ENCODE measurements around the gene FOXC1. TPM values are rescaled to one million over a fixed set of nuclear protein-coding genes. Genes with fewer than 3 reads are reported as not detected.

Gene FOXC1
- total and polyA plus RNA-seq, 8 donors = 0.25 to 8.3 (median 2.8) TPM

DNA sequence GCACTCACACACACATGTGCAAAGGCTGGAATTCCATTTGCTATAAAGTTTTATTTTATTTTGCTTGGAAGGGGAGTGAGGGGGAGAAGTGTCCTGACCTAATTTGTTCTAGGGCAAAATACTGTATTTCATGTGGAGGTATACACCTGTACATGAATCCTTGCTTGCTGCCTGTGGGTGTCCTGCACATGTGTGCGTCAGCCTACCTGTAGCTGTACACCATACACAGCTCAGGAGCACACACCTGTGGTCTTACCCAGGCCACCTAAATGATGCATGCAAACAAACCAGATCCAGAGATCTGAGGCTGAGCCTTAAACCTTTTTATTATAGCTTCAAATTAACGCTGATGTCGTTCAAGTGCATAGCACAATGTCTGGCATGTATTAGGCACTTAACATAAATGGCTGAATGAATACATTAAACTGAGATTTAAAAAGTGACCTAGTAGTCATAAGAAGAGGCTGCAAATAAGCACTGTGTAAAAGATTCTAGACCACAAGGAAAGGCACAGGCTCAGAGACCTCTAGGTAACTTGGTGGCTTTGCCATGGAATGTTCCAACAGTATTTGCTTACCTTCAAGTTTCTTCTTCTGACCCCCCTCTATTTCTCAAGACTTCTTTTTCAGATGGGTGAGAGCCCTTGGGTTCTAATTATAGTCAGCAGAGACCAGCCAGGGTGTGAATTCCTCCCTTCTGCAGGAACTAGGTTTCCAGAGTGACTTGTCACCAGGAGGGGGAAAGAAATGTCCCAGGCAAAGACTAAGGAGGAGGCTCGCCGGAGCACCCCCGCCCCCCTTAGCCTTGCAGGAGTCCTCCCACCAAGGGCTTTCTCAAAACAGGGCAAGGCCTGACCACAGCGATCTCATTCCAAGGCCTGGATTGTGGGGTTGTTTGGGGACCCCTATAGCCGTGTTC lies 13.4 kb downstream of the FOXC1 start:
- Histone ChIP-seq H3K4me3 (no peak overlapping the region), H3K9me3 (no peaks in the 10 kb centered on the region), H3K27ac (no peak overlapping the region), H3K36me3 (peaks cover 0 to 43% (median 37%) of the 10 kb centered on the region in 4 donors), H3K4me1 (peaks cover 9 to 35% (median 26%) of the 10 kb centered on the region in 4 donors), H3K27me3 (peaks cover 17 to 99% (median 52%) of the 10 kb centered on the region in 3 donors)
- 96 to 97% (median 96%) methylated on average over 8 of the region's 8 CpGs for WGBS, 5 donors
- TF ChIP-seq, protein P1, sequence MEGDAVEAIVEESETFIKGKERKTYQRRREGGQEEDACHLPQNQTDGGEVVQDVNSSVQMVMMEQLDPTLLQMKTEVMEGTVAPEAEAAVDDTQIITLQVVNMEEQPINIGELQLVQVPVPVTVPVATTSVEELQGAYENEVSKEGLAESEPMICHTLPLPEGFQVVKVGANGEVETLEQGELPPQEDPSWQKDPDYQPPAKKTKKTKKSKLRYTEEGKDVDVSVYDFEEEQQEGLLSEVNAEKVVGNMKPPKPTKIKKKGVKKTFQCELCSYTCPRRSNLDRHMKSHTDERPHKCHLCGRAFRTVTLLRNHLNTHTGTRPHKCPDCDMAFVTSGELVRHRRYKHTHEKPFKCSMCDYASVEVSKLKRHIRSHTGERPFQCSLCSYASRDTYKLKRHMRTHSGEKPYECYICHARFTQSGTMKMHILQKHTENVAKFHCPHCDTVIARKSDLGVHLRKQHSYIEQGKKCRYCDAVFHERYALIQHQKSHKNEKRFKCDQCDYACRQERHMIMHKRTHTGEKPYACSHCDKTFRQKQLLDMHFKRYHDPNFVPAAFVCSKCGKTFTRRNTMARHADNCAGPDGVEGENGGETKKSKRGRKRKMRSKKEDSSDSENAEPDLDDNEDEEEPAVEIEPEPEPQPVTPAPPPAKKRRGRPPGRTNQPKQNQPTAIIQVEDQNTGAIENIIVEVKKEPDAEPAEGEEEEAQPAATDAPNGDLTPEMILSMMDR (IDR thresholded peaks at IDR 0.05) = no peak
- TF ChIP-seq EP300 (IDR thresholded peaks at IDR 0.05) = no peak
- TF ChIP-seq POLR2AphosphoS5 (IDR thresholded peaks at IDR 0.05) = no peak
- TF ChIP-seq POLR2A (IDR thresholded peaks at IDR 0.05) = no peak
- DNase-seq = peak in 1 of 2 donors; percentile 23
- intact Hi-C loops (cut with DNase I; ENCODE audit: low total_unique reads) = no loop called here

DNA sequence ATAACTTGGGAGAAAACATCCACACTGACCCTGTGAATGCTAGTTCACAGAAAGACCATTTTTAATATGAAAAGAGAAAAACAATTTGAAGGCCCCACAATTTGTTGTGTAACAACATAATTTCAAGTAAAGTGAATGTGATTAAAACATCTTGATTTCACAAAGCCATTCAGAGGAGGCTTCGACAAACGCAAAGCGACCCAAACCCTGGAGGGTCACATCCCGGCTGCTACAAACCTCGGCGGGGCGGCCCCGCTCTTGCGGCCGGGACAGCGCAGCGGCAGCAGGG lies 14.0 kb downstream of the FOXC1 start:
- WGBS, 5 donors = 87 to 96% (median 95%) methylated on average over 12 of the region's 12 CpGs
- intact Hi-C loops (cut with DNase I; ENCODE audit: low total_unique reads) = no loop called here
- H3K27ac ChIP-seq = no peak overlapping the region
- peak in 1 of 2 donors; percentile 7 for DNase-seq
- TF ChIP-seq POLR2A (IDR thresholded peaks at IDR 0.05) (no peak), EP300 (IDR thresholded peaks at IDR 0.05) (no peak), POLR2AphosphoS5 (IDR thresholded peaks at IDR 0.05) (no peak)
- TF ChIP-seq, protein P1 (IDR thresholded peaks at IDR 0.05) = no peak
- H3K4me1 ChIP-seq = peaks cover 9 to 35% (median 26%) of the 10 kb centered on the region in 4 donors
- peaks cover 0 to 43% (median 37%) of the 10 kb centered on the region in 4 donors for H3K36me3 ChIP-seq
- peaks cover 17 to 99% (median 46%) of the 10 kb centered on the region in 3 donors for H3K27me3 ChIP-seq
- no peaks in the 10 kb centered on the region for H3K9me3 ChIP-seq
- H3K4me3 ChIP-seq = no peak overlapping the region

DNA sequence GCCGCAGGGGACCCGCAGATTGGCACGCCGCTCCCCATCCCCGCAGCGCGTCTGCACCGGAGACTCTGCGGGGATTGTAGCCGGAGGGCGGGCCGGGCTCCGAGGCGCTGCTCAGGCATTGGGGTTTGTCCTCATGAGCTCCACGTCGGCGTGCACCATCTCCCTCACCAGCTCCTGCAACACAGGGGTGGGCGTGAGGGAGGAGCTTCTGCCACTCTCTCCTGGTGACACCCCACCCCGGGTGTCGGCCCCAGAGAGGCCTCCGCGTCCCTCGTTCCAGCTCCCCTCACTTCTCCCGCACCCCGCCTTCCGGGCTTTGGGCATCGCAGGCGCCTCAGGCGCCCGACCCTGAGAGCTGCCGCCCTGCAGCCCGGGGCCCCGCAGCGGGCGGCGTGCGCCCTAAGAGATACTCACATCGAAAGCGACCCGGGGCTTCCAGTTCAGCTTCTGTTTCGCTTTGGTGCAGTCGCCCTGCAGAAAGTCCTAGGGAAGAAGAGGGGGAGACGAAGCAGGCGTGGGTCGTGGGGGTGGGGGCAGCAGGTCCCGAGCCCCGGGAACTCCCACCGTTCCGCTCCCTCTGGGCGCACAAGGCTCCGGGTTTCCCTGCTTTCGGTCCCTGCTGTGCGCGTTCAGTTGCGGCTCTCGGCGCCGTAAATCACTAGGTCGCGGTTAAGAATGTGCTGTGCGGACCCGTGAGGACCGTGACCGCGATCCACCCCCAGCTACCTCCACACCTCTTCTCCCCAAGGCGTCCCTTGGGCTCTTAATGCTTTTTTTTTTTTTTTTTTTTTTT lies 14.5 kb downstream of the FOXC1 start:
- DNase-seq = peak in 1 of 2 donors; percentile 17
- intact Hi-C loops (cut with DNase I; ENCODE audit: low total_unique reads) = no loop called here
- no peak for TF ChIP-seq POLR2A (IDR thresholded peaks at IDR 0.05)
- TF ChIP-seq POLR2AphosphoS5 (IDR thresholded peaks at IDR 0.05) = no peak
- TF ChIP-seq, protein P1 (IDR thresholded peaks at IDR 0.05) = no peak
- no peak for TF ChIP-seq EP300 (IDR thresholded peaks at IDR 0.05)
- Histone ChIP-seq H3K27ac (no peak overlapping the region), H3K9me3 (no peaks in the 10 kb centered on the region), H3K4me1 (peaks cover 9 to 33% (median 26%) of the 10 kb centered on the region in 4 donors), H3K36me3 (peaks cover 0 to 43% (median 37%) of the 10 kb centered on the region in 4 donors), H3K4me3 (peak overlapping the region; percentile 39 to 50 (median 44)), H3K27me3 (peaks cover 17 to 99% (median 41%) of the 10 kb centered on the region in 3 donors)
- WGBS, 5 donors = 51 to 69% (median 60%) methylated on average over 52 to 66 of the region's 66 CpGs

Measured in stomach (tissue), 9 donors.